Kidney glomerular epithelial cell (primary cell): ENCODE results near the gene PIGB.
A peak's percentile ranks its signal among the peaks of the same experiment; 100 is the strongest.
"Not testable (repeated sequence)": the region's sequence is repeated elsewhere in the genome, so short reads cannot be mapped to it uniquely, and the experiment has no call there.

Source experiments
- DNase-seq: peaks from one replicate; lab custom pipeline; 2025; lab: John Stamatoyannopoulos, UW

Gene PIGB

GRCh38 chr15:55302801-55303200 is 16.2 kb upstream of the PIGB start:
- not testable (repeated sequence) for DNase-seq

DNA sequence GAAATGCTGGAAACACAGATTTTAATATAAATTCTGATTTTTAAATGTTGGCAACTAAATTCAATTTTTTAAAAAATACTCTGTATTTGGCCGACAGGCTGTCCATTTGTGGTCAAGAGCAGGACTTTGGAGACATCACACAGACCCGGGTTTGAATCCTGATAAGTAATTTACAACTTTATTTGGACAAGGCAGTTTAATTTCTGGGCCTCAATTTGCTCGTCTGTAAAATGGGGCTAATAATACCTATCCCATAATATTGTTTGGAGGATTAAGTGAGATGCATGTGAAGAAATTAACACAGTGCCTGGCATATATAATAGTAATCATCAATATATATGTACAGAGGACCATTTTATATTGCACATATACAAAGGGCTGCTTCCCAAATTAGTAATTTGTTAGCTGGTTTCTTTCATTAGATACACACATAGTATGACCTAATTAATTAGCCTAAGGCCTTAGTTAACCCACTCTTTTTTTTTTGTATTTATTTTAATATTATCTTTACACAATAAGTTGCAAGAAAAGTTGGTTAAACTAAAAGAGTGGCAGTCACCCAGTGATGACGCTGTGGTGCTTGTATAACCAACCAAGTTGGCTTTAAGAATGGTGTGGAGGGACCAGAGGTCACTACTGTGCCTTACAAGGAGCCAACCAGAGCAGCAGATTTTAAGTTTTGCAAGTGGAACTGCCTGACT is 665 bp downstream of the PIGB start:
- DNase-seq = no peak

DNA sequence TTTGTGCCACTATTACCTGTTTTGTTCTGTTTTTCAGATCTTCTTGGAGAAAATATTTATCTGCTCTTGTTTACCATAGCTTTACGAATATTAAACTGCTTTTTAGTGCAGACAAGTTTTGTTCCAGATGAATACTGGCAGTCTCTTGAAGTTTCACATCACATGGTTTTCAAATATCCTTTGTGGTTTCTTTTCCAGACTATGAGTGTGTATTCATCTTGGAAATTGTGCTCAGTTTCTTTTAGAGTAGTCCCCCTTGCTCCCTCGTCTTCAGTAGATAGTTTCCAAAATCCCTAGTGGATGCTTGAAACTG is 1.2 kb downstream of the PIGB start:
- DNase-seq = peak; percentile 21

GRCh38 chr15:55320963-55321362 is 1.9 kb downstream of the PIGB start:
- DNase-seq = no peak

DNA sequence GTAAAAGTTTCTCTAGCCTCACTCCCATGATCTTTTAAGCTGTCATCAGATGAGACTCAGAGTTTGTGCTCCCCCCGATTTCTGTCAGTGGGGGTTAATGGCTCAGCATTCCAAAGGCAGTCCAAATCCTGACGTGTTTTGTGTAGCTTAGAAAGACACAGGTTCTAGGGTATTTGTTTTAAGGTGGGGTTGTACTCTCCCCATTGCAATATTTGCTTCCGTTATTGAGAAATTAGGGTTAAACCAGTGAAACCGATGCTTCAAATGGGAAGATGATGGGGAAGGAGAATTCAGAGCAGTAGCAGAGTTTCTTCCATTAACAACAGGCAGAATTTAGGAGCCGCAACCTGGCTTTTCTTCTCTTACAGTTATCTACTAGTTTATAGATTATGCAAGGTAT is 3.4 kb downstream of the PIGB start:
- no peak for DNase-seq

- no peak for DNase-seq
Measured at GRCh38 chr15:55327387-55327786, 8.4 kb downstream of the PIGB start.

DNA sequence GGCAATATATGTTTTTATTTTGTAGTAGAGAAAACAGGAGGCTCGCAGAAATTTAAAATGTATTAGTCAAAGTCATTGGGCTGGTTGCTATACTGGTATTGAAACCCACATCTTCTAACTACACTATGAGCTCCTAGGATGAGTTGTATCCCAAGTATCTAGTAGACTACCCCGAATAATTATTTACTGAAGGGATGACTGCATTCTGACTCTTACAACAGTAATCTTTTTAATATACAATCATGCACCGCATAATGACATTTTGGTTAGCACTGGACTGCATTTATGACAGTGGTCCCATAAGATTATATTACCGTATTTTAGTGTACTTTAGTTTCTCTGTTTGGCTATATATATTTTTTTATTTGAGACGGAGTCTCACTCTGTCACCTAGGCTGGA is 15.3 kb downstream of the PIGB start:
- no peak for DNase-seq

GRCh38 chr15:55334997-55335396 is 16.0 kb downstream of the PIGB start:
- no peak for DNase-seq

GRCh38 chr15:55337160-55337559 is 18.1 kb downstream of the PIGB start:
- no peak for DNase-seq

DNA sequence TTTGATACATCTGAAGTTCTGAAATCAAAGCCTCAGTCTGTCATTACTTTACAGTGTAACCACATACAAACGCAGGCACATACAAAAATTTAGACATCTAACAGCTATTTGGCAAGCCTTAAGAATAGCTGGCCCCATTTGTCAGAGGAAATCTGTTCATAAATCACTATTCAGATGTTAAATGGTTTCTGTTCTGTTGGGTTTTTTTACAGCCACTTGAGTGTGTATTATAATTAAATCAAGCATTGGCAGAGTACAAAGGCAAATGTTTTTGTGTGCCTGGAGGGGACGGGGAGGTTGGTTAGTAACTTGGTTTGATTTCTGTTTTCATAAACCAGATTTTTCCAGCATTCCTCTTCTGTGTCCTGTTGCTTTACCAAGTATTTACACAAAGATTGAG is 24.1 kb downstream of the PIGB start:
- DNase-seq = no peak

GRCh38 chr15:55344206-55344605 is 25.2 kb downstream of the PIGB start:
- DNase-seq = no peak

GRCh38 chr15:55348281-55348778 is 29.3 kb downstream of the PIGB start:
- no peak for DNase-seq

DNA sequence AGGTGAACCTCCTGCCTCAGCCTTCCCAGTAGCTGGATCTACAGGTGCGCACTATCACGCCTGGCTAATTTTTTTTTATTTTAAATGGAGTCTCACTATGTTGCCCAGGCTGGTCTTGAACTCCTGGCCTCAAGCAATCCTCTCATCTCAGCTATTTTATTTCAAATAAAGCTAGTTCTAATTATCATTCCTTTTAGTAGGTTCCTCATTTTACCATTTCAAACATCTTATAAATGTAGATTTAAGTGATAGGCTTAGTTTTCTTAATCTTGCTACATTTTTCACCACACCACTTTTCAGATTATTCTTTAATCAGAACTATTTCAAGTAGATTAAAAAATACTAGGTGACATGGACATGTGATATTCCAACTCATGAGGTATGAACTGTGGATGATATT is 30.3 kb downstream of the PIGB start:
- DNase-seq = no peak

GRCh38 chr15:55353025-55353424 is 34.0 kb downstream of the PIGB start:
- DNase-seq = no peak

DNA sequence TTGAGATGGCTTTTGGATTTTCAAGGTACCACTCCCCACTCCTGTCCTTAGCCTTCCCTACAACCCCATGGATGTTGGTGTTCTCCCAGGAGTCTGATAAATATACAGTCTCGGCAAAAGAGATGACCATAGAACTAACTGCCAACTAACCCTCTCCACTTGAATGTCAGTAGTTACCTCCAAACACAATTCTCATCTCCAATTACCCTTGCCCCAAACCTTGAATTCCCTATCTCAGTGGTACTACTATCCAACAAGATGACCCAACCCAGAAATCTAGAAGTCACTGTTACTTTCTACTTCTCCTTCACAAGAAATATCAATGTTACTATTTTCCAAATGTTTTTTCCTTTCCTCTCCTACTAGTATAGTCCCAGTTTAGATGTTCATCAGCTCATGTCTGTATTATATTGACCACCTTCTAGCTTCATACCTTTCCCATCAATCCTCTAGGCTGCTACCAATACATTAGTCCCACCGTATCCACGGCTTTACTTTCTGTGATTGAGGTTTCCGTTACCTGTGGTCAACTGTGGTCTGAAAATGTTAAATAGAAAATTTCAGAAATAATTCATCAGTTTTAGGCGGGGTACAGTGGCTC is 38.1 kb downstream of the PIGB start:
- DNase-seq = no peak

- peak; percentile 66 for DNase-seq
Measured at GRCh38 chr15:55357774-55358173, 38.8 kb downstream of the PIGB start.

DNA sequence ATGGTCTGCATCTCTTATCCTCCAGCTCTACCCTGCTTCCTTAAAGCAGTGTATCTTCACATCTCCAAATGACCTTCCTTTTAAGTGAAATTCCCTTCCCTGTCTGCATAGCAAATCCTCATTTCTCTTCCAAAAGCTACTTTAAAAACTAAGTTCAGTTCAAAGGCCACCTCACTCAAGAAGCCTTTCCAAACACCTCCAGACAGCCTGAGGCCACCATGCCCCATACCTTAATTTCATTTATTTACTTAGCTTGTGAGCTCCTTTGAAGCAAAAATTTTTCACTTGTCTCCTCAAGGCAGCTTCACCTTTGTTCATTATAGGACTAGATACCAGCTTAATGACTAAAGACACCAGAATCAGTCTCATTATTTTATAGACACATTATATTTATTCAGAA is 39.4 kb downstream of the PIGB start:
- DNase-seq = no peak

DNA sequence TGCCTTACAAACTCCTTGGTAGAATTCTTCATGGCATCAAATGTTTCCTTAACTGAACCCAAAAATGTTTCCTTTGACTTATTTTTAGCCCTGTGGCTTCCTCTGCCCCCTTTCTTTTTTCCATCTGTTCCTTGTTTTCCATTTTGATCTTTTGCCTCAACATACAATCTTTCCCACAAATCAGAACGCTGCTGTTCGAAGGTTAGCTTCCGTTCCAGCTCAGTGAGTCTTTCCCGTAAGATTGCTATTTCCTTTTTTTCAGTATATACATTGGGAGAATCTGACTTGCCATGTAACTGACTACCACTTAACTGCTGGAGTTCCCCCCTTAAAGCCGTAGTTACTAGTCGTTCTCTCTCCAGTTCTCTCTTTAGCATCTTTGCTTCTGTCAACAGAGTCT is 41.2 kb downstream of the PIGB start:
- DNase-seq = no peak

- DNase-seq = no peak
Measured at GRCh38 chr15:55361048-55361447, 42.0 kb downstream of the PIGB start.

DNA sequence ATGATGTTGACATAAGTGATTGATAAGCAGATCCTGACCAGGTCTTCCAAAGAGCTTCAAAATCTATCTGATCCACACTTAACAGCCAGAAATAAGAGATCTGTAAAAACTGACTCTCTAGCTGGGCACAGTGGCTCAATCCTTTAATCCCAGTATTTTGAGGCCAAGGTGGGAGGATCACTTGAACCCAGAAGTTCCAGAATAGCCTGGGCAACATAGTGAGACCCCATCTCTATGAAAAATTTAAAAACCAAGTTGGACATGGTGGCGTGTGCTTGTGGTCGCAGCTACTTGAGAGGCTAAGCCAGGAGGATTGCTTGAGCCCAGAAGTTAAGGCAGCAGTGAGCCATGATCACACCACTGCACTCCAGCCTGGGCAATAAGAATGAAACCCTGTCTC is 43.6 kb downstream of the PIGB start:
- DNase-seq = no peak

DNA sequence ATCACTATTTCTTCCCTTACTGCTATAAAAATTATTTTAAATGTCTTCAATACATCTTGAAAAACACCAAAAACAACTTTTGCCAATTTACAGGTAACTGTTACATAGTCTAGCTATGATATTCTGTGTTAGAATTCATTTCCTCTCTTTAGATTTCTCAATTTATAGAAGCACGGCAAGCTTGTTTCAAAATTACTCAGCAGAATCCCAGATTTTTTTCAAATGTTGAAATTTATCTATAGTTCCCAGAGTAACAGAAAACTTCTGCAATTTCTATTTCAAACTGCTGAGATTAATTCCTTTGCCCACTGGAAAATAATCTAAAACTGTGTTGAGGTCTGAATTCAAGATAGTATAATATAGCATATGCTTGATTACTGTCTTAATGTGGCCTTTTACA is 48.0 kb downstream of the PIGB start:
- no peak for DNase-seq

GRCh38 chr15:55372701-55373440 is 53.8 kb downstream of the PIGB start:
- DNase-seq = no peak

DNA sequence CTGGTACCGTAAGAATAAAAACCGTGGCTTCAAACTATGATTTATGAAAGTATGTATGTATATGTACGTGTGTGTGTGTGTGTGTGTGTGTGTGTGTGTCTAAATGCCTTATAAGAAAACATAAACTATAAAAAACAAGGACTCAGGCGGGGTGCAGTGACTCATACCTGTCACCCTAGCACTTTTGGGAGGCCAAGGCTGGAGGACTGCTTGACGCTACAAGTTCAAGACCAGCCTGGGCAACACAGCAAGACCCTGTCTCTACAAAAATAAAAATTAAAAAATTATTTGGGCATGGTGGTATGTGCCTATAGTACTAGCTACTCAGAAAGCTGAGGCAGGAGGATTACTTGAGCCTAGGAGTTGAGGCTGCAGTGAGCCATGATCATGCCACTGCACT is 60.1 kb downstream of the PIGB start:
- DNase-seq = no peak
